GM21528 (cell line): Measurements from ENCODE around the gene SLC19A1.
"Not testable (repeated sequence)": the region's sequence is repeated elsewhere in the genome, so short reads cannot be mapped to it uniquely, and the experiment has no call there.

Experiments
- ATAC-seq: cut with Tn5 transposase; IDR thresholded peaks from one replicate; pipeline ENCODE4 v1.9.1; 2021; ENCODE audit warnings: mild to moderate bottlenecking, moderate library complexity; ENCODE audit not compliant: unreplicated experiment, low FRiP score

SLC19A1 gene

DNA sequence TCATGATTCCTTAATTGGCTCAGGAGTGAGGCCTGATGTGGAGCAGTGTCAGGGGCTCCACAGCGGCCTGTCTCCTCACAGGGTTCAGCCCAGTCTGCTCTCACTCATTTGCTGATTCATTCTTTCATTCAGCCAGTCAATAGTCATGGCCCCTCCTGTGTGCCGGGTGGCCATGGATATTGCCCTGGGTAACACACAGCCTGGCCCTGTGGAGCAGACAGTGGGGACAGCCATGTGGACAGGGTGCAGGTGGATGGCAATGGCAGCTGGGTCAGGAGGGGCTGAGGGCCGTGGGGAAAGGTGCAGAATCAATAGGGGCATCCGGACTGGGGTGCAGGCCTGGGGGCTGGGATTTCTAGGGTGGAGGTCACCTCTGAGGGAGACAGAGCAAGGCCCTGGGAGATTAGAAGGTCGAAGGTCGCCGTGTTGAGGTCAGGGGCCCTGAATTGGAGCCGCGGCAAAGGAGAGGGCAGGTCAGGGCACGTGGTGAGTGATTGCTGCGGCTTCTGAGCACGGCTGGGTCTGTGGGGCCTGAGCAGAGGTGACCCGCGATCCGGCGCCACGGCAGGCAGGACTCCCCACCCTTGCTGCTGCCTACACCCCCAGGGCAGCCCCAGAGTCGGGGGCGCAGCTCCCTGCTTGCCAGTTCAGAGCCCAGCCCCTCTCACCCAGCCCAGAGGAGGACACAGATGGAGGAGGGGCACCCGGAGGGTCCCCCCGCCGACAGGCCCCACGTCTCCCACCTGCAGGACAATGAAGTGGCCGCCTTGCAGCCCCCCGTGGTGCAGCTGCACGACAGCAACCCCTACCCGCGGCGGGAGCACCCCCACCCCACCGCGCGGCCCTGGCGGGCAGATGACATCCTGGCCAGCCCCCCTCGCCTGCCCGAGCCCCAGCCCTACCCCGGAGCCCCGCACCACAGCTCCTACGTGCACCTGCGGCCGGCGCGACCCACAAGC is 33.4 kb downstream of the SLC19A1 start:
- ATAC-seq = no peak

DNA sequence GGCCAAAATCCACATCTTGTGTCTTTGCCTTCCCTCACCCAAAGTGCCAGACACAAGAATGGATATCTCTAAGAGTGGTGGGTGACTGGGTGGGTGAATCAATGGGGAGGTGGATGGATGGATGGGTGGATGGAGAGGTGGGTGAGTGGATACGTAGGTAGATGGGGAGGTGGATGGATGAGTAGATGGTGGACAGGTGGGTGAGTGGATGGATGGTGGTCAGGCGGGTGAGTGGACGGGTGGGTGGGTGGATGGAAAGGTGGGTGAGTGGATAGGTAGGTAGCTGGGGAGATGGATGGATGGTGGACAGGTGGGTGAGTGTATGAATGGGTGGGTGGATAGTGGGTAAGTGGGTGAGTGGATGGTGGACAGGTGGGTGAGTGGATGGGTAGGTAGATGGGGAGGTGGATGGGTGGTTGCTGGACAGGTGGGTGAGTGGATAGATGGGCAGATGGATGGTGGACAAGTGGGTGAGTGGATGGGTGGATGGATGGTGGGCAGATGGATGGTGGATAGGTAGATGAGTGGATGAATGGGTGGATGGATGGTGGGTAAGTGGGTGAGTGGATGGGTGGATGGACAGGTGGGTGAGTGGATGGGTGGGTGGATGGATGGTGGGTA is 34.2 kb downstream of the SLC19A1 start:
- no peak for ATAC-seq

DNA sequence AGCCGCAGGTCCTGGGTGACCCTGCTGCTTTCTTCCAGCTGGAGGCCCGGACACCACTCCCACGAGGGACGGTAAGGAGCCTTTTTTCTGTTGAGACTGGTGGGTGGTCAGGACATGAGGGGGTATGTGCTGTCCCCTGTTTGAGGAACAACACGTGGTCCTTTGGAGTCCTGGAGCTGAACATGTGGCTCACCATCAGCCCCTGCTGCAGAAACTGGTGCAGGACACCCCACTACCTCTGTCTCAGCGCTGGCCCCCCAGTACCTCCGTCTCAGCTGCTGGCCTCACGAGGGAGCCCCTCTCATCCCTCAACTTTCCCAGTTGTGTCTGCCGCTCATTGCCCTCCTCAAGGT is 34.7 kb downstream of the SLC19A1 start:
- no peak for ATAC-seq

DNA sequence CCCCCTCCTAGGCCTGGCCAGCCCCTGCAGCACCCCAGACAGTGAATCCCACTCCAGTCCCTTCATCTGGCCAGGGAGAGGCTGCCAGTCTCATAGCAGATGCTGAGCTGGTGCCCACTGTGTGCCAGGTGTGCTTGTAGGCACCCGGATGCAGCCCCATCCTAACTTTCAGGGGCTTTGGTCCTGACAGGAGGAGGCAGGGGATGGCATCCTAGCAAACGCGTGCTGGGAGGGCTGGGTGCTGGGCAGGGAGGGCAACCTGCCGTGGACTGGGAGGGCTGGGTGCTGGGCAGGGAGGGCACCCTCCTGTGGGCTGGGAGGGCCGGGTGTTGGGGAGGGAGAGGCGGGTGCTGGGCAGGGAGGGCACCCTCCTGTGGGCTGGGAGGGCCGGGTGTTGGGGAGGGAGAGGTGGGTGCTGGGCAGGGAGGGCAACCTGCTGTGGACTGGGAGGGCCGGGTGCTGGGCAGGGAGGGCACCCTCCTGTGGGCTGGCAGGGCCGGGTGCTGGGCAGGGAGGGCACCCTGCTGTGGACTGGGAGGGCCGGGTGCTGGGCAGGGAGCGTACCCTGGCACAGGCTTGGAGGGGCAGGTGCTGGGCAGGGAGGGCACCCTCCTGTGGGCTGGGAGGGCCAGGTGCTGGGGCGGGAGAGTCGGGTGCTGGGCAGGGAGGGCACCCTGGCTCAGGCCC is 35.3 kb downstream of the SLC19A1 start:
- ATAC-seq = no peak

DNA sequence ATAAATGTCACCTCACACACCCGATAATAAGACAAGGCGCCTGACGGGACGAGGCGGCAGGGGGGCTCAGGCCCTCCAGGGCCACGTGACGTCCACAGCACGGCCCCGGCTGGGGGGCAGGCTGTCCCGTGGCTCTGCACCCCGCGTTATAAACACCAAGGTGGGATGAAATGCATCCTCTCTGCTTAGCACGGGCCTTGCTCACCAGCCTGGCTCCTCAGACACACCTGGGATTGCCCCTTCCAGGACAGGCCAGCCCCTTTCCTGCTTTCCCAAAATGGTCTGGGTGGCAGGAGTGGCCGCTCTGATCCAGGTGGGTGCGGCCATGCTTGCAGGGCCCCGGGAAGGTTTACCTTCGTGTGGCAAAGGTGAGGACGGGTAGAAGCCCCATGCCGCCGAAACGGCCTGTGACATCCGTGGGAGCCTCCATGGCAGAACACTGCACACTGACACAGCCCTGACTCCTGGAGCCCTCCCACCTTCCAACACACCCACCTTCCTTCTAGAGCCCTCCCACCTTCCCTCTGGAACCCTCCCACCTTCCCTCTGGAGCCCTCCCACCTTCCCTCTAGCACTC is 35.9 kb downstream of the SLC19A1 start:
- ATAC-seq = no peak

DNA sequence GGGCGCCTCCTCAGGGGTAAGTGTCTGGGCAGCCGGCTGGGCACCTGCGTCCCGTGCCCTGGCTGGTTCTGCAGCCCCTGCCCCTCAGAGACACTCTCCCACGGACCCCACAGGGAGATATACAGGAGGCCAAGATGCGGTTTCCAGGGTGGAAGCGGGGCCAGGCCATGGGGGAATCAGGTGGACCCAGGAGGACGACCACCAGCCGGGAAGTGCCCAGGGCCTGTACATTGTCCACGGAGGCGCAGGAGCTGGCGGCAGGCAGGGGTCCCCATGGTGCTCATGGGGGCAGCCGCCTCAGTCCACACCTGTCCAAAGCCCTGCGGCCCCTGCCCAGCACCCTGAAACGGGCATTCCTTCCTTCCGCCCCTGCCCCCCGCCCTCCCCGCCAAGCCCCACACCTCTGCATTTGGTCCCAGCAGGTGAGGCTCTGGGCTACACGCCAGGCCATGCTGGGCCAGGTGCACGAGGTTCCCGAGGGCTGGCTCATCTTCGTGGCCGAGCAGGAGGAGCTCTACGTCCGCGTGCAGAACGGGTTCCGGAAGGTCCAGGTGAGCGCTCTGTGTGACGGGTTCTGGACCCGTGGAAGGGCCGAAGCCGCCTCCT is 36.7 kb downstream of the SLC19A1 start:
- no peak for ATAC-seq

DNA sequence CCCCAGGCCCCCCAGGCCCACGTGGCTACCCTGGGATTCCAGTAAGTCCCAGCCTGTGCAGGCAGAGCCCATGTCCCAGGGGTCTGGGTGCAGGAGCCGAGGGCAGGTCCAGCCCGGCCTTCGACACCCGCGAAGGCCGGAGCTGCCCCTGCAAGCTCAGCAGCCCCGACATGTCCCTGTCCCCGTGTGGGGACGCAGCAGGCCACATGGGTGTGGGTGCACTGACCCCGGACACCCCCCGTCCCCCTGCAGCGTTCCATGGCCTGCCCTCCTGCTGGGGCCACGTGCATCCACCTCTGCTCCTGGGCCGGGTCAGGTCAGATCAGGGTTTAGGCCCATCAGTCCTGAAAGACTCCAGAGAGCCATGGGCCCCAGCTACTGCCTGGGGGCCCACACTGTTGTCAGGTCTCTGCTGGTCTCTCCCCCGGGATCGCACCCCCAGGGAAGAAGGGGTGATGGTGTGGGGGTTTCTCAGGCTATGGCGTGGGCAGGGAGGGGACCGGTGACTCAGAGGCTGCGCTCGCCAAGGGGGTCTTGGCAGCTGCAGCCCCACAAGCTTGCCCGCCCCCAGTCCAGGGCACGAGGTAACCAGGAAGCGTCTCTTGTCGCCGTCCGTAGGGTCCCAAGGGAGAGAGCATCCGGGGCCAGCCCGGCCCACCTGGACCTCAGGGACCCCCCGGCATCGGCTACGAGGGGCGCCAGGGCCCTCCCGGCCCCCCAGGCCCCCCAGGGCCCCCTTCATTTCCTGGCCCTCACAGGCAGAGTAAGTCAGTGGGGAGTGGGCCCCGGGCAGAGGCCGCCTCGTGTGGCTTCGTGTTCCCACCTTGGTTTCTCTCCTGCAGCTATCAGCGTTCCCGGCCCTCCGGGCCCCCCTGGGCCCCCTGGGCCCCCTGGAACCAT is 37.5 kb downstream of the SLC19A1 start:
- no peak for ATAC-seq

DNA sequence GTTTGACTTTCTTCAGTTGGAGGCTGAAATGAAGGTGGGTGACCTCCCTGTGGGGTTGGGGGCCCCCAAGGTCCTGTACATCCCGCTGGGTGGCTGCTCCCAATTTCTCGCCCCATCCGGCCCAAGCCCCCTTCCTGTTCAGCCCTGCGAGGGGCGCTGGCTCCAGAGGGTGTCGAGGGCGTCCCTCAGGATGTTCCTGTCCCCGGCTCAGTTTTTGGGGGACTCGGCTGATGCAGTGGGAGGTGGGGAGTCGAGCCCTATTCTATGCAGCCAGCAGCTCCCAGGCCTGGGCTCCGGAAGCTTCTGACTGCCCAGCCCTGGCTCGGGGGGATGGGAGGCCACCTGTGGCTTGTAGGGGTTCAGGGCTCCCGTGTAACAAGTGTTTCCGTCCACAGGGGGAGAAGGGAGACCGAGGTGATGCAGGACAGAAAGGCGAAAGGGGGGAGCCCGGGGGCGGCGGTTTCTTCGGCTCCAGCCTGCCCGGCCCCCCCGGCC is 38.2 kb downstream of the SLC19A1 start:
- no peak for ATAC-seq

DNA sequence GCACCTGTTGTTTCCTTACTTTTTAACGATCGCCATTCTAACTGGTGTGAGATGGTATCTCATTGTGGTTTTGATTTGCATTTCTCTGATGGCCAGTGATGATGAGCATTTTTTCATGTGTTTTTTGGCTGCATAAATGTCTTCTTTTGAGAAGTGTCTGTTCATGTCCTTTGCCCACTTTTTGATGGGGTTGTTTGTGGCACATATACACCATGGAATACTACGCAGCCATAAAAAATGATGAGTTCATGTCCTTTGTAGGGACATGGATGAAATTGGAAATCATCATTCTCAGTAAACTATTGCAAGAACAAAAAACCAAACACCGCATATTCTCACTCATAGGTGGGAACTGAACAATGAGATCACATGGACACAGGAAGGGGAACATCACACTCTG is 39.0 kb downstream of the SLC19A1 start:
- ATAC-seq = not testable (repeated sequence)

DNA sequence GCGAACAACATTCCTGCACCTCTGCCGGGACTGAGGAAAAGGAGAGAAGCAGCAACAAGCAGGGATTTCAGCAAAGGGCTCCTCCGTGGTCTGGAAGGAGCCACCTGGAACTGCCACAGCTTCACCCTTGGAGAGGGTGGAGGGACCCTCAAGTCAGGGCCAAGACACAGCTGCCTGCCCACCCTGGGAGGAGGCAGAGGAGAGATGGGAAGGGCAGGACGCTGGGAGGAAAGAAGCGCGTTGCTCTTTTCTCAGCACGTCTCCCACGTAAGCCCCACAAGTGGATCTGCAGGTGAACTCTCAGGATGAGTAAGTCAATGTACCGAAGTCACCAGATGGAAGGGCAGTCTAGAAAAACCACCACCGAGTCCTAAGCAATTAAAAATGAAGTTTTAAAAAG is 39.6 kb downstream of the SLC19A1 start:
- no peak for ATAC-seq

DNA sequence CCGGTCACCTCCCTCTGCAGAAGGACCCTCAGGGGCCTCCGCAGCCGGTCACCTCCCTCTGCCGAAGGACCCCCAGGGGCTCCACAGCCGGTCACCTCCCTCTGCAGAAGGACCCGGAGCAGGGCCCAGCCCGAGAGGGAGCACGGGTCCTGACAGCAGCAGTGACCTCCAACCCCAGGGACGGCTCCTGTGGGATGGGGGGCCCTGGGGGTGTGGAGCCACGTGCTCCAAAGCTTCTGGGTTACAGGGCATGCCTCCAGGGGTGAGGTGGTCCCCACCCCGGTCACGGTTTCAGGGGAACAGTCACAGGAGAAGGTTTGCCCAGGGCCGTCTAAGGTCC is 40.3 kb downstream of the SLC19A1 start:
- ATAC-seq = no peak

DNA sequence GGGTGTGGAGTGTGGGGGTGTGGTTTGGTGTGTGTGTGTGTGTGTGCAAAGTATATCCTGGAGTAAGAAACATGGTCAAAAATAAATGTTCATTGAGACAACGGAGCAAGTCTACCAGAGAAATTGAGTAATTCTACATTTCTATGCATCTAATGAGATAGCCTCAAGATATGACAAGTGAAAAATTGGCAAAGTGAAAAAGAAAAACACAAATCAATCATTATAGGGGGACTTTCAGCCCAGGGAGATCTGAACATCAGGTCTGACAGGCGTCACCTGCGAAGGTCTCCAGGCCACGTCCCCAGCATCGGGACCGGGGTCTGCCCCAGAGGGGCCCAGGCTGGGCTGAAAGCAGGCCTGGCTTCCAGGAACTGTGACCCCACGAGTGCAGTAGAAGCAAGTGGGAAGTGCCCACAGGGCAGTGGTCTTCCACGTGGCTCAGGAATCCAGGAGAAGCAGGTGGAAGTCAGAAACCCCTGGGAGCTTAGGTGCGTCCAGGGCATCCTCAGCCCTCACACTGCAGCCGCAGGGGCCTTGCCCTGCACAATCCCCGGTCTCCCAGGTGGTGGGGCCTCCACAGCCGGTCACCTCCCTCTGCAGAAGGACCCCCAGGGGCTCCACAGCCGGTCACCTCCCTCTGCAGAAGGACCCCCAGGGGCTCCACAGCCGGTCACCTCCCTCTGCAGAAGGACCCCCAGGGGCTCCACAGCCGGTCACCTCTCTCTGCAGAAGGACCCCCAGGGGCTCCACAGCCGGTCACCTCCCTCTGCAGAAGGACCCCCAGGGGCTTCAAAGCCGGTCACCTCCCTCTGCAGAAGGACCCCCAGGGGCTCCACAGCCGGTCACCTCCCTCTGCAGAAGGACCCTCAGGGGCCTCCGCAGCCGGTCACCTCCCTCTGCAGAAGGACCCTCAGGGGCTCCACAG is 40.9 kb downstream of the SLC19A1 start:
- ATAC-seq = not testable (repeated sequence)

DNA sequence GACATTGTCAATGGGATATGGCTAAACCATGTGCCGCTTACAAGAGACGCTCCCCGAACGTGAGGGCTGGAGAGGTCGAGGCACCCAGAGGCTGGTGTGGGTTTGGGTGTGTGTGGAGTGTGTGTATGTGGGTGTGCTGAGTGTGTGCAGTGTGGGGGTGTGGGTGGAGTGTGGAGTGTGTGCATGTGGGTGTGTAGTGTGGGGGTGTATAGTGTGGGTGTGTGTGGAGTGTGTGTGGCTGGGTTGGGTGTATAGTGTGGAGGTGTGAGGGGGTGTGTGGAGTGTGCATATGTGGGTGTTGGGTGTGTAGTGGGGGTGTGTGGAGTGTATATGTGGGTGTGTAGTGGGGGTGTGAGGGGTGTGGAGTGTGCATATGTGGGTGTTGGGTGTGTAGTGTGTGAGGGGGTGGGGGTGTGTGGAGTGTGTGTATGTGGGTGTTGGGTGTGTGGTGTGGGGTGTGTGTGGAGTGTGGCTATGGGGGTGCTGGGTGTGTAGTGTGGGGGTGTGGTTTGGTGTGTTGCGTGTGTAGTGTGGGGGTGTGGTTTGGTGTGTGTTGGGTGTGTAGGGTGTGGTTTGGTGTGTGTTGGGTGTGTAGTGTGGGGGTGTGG is 42.2 kb downstream of the SLC19A1 start:
- no peak for ATAC-seq

DNA sequence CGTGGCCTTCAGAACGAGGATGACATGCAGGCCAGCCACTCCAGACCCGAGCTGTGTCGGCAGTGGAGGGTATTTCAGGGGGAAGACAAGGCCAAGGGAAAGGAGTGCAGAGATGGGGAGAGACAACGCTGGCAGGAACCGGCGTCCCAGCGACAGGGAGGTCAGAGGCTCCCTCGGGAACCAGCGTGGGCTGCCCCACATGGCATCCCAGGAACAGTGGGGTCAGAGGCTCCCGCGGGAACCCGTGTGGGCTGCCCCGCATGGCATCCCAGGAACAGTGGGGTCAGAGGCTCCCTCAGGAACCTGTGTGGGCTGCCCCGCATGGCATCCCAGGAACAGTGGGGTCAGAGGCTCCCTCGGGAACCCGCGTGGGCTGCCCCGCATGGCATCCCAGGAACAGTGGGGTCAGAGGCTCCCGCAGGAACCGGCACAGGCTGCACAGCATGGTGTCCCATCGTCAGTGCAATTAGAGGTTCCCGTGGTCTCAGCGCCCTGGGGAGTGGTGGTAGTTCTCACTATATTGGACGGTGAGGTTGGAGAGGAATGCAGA is 43.0 kb downstream of the SLC19A1 start:
- ATAC-seq = no peak

DNA sequence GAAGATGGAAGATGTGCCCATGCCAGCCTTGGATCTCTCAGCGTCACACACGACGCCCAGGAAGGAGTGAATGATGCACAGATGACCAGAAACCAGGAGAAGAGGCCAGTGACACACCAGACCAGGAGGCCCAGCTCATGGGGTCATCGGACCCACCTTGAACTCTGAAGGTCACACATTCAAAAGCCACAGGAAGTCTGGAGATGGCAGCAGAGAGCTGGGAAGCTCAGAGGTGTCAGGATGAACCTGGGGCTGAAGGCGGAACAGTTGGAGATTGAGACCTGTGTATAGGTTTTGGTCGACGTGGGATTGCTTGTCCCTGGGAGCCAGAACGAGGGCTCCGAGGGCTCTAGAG is 43.6 kb downstream of the SLC19A1 start:
- no peak for ATAC-seq

DNA sequence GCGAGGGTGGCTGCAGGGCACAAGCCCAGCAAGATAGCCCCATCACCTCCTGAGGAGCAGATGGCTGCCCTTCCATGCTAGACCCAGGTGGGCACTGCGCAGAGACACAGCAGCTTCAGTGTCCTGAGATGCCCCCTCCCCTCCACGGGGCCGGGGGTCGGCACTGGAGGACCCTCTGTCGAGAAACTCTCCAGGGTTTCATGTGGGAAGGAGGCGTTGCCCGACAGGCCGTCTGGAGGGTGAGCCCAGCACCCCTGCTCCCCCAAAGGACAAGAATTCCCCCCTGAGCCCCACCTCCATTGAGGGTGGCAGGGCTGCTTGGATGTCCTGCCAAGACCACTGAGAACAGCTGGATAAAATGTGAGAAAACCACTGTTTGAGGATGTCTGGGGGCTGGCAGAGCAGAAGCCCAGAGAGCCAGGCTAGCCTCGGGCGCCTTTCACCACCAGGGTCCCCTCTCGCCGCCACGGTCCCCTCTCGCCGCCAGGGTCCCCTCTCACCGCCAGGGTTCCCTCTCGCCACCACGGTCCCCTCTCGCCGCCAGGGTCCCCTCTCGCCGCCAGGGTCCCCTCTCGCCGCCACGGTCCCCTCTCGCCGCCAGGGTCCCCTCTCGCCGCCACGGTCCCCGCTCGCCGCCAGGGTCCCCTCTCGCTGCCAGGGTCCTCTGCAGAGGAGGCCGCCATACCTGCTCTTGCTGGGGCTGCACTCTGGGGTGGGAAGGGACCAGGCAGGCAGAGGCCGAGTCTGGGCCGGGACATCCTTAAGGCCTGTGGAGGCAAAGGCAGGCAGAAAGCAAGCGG is 44.2 kb downstream of the SLC19A1 start:
- no peak for ATAC-seq
